NCI-H1436 (cell line): ENCODE results near the gene CST6.

Experiments
- DNase-seq: peaks from one replicate; lab custom pipeline; 2025; lab: John Stamatoyannopoulos, UW

The CST6 gene

DNA sequence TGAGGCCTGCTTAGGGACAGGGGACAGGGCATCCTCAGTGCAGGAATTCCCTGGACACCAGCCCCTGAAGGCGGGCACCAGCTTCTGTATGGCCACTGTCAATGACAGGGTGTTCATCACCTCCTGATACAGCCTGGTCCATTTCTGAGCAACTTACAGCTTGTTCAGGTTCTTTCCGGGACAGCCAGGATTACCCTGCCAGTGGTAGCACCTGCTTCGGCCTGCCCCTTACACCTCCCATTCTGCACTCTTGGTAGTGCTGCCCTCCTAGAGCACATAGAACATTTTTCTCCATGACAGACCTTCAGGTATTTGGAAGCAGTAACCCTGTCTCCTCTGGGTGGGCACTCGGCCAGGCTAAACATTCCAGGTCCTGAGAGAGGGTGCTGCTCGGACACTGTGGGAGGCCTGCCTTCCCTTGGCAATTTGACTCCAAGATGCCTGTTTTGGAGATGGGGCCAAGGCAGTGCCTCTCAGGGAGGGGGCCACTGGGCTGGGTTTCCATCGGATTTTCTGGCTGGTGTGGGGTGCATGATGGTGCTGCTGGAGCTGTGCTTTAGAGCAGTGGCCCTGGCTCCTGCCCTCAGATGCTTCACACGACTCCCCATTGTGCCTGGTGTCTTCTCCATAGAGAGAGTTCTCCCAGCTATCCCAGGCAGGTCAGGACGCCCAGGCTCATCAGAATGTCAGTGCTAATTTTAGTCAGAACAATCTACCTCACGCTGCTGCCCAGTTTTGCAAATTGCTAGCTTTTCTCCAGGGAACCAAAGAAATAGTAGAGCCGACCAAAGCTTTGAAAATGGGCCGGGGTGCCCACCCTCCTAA lies 35.9 kb downstream of the CST6 start:
- DNase-seq, result no peak

DNA sequence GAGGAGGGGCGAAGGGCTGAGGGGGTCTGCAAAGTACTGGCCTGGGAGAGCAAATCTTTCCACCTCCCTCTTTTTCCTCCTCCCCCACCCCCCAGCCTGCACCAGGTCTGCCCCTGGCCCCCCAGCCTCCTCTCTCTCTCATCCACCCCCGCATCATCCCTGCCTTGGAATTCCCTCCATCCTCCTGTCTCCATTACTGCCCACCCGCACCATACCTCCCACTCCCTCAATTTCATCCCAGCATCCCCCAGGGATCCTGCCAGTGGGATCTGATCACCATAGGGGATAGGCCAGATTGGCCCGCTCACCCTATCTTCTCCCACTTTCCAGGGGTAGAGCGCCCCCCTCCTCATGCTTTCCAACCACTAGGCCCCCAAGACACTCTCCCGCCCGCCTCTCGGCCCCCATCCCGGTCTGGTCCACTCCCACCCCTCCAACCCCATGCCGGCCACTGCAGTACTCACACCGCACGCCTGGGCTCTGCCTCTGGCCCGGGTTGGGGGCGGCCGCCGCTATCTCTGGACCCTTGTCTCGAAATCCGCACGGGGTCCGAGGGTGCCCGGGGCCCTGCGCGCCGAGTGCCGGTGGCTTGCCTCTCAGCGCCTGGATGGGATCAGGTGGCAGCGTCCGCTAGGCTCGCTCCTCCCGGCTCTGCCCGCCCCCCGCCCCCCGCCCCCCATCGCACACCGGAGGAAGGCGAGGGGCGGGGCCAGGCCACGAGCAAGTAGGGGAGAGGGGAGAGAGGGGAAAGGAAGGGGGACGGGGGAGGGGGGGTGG lies 36.9 kb downstream of the CST6 start, which contains the start of gene GAL3ST3:
Gene GAL3ST3, minus strand, starts transcription at position 615 of the 777 bp plus-strand sequence. CDS start 3,746 bp downstream, outside the sequence.
- peak; percentile 72 for DNase-seq

DNA sequence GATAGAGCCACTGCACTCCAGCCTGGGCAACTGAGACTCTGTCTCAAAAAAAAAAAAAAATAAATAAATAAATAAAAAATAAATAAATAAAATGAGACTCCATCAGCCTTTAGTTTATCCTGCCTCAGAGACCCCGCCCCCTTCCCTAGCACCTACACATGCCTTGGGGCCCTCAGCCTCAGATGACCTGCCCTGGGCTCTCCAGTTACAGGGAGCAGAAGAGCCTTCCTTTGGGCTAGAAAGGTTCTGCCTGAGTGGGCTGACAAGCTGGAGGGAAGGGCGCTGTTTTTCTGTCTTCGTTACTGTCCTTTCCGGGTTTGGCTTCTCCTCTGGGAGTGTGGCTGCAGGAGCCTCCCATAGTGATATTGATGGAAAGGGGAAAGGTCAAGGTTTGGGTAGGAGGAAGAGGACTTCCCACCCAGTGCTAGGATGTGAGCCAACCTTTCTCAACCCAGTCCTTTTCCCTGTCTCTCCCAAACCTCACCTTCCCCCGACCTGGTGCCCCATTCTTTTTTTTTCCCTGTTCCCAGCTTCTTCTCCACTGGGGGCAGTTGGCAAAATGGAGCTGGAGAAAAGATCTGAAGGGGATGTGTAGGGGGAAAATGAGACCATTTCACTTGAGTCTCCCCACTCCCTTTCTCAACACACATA lies 38.9 kb downstream of the CST6 start:
- peak; percentile 14 for DNase-seq

DNA sequence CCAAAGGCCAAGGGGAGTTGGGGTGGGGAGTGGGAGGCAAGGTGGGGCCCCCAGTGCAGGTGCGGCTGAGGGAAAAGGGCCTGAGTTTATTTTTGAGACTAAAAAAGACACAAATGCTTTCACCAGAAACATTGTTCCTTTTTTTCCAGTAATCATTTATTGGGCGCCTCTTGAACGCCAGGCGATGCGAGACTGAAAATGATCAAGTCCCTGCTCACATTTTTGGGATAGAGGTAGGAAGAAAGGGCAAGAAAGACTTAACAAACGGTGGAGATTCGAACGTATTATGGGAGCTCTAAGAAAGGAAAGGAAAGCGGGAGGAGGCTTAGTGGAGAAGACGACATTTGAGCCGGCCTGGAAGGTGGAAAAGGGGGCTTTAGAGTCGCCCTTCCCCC lies 39.6 kb downstream of the CST6 start:
- DNase-seq, result no peak

DNA sequence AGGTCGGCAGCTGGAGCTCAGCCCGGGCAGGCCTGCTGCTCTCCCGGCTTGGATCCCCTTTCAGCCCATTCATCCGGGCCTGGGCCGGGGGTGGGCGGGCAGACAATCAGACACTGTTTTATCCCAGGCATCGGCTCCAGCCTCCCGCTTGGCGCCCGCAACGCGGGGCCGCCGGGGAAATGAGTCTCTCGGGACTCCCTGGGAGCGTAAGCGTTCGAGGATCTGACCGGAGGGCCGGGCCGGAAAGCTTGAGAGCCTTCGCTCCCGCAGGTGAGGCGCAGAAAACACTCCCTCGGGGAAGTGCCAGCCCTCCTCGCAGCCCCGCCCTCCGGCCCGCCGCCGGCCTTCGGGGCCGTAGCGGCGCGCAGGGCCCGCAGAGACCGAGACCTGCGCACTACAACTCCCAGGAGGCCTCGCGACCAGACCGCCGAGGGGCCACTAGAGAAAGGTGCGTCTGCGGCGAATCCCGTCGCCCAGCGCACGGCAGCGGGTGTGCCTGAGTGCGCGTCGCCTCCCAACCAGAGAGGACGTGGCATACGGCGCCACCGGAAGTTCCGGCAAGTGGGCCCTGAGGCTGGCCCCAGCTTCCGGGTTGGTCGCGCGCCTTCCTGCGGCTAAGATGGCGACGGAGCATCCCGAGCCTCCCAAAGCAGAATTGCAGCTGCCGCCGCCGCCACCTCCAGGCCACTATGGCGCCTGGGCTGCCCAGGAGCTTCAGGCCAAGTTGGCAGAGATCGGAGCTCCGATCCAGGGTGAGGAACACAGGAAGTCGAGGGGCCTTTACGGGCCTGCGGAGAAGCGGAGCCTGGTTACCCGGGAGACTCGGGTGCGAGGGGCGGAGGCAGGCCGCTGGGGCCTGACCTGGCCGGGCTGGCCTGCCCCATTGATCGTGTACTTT lies 40.2 kb downstream of the CST6 start, which contains the start of gene SF3B2:
Gene SF3B2, plus strand, starts transcription at position 599 of the 898 bp plus-strand sequence. Its CDS starts 21 bp downstream, at position 620.
- peak; percentile 98 for DNase-seq

DNA sequence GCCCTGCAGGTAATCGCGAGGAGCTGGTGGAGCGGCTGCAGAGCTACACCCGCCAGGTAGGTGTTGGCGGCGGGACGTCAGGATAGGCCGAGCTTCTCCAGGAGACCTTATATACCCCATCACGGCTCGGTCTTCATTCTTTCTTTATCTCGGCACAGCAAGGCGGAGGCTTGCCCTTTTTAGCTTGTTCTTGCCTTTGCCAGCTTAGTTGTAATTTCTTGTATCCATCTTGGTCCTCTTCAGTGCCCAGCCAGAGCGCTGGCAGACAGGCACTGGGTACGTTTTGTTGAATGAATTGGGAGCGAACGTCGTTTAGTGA lies 40.8 kb downstream of the CST6 start:
- no peak for DNase-seq

DNA sequence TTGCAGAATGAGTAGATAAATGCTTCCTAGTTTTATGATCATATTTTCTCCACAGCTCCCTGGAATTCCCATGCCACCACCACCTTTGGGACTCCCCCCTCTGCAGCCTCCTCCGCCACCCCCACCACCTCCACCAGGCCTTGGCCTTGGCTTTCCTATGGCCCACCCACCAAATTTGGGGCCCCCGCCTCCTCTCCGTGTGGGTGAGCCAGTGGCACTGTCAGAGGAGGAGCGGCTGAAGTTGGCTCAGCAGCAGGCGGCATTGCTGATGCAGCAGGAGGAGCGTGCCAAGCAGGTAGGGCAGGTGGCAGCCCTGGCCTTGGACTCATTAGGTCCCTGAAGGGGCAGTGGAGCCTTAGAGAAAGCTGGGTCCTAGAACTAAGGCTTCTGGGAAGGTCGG lies 43.2 kb downstream of the CST6 start:
- no peak for DNase-seq

DNA sequence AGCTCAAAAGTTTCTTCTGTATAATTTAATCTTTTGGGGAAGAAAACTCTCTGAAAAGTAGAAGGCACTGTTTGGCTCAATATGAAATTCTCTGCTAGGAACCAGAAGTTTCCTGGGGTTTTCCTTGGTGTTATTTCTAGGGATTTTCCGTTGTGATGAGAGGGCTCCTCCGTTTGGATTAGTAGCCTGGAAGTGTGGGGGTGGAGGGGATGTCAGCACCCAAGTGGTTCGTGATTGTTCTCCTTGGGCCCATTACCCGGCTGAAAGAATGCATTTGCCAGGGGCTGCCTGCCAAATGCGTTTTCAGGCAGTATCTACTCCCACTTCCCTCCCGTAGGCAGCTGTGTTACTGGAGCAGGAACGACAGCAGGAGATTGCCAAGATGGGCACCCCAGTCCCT lies 44.7 kb downstream of the CST6 start:
- no peak for DNase-seq

DNA sequence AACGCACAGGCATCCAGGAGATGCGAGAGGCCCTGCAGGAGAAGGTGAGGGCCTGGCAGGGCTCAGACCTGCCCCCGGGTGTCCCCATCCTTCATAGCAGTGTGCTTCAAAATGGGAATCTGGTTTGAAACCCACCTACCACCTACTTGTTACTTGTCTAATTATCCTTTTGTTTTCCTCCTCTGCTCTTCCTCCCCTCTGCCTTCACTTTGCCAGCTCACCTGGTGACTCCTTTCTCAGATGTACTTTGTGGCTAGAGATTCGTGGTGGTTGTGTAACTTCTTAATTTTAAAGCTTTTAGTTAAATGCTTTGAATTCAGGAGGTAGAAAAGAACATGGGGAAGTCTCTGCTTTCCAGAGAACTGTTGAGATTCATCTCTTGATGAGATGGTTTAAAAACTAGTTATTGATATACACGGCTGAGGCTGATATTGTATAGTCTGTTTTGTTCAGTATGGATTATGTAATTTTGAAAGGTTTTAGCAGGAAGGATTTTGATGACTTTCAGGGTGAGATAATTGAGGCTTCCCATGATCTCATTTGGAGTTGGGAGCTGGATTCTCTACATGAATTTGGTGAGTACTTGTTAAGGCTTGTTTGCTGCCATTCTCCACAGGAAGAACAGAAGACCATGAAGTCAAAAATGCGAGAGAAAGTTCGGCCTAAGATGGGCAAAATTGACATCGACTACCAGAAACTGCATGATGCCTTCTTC lies 48.3 kb downstream of the CST6 start:
- DNase-seq, result no peak

DNA sequence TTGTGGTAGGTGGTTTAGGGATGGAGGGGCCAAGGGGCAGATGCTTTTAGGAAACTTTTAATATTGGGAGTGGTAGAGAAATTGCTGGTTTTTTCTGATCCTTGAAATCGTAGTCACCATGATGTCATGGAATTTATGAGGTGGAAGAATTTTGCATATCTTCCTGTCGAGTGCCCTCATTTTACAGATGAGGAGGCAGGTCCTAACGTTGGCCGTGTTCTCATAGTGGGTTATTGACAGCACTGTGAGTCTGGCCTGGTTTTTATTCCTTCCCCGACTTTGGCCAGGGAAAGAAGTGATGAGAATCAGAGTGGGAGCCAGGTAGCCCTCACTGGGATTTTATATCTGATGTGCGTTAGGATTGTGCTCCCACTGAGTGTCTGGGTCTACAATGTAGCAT lies 49.5 kb downstream of the CST6 start:
- DNase-seq, result no peak

DNA sequence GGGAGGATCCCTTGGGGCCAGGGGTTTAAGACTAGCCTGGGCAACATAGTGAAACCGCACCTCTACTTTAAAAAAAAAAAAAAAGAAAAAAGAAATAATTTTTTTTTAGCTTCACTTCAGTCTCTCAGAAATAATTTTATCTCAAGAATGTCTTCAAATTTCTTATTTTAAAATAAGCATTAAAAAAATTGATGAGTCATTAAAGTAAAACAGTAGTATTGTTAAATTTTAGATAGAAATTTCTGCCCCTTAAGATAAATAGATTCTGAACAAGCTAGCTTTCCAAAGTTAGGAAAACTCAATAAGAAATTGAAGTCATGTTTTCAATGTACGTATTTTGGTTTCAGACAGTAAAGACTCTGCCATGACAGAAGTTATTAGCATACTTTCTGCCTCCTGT lies 50.6 kb downstream of the CST6 start:
- no peak for DNase-seq
